ENCODE results near the gene AKT1S1.

GRCh38 chr19:49846408-49846807 lies 30.7 kb downstream of the AKT1S1 start:
- TF ChIP-seq, protein P1, sequence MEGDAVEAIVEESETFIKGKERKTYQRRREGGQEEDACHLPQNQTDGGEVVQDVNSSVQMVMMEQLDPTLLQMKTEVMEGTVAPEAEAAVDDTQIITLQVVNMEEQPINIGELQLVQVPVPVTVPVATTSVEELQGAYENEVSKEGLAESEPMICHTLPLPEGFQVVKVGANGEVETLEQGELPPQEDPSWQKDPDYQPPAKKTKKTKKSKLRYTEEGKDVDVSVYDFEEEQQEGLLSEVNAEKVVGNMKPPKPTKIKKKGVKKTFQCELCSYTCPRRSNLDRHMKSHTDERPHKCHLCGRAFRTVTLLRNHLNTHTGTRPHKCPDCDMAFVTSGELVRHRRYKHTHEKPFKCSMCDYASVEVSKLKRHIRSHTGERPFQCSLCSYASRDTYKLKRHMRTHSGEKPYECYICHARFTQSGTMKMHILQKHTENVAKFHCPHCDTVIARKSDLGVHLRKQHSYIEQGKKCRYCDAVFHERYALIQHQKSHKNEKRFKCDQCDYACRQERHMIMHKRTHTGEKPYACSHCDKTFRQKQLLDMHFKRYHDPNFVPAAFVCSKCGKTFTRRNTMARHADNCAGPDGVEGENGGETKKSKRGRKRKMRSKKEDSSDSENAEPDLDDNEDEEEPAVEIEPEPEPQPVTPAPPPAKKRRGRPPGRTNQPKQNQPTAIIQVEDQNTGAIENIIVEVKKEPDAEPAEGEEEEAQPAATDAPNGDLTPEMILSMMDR (IDR thresholded peaks at IDR 0.05) = no peak
- TF ChIP-seq POLR2A (IDR thresholded peaks at IDR 0.05) = no peak
